Liver (tissue), 9 donors: ENCODE data around the gene CCDC172. TPM values are rescaled to one million over a fixed set of nuclear protein-coding genes. Genes with fewer than 3 reads are reported as not detected.
"Not testable (repeated sequence)": the region's sequence is repeated elsewhere in the genome, so short reads cannot be mapped to it uniquely, and the experiment has no call there.

ENCODE experiments used
- DNase-seq: peaks from one replicate; pipeline ENCODE4 v3.0.0-alpha.2; 2017; ENCODE audit warnings: low spot score
- H3K27ac ChIP-seq, 2 donors: one replicate each; pipeline ENCODE4 v1.7.0; 2013; ENCODE audit warnings: inconsistent platforms in 2 of 2, low read length in 2 of 2, control low read depth in 1 of 2, low read depth in 1 of 2, mild to moderate bottlenecking in 1 of 2
- H3K27me3 ChIP-seq, 4 donors: one replicate each; pipeline versions ENCODE4 v1.6.1 to v1.7.0; 2013; ENCODE audit warnings: low read length in 3 of 4, inconsistent platforms in 1 of 4, mild to moderate bottlenecking in 1 of 4, moderate library complexity in 1 of 4; ENCODE audit not compliant: control insufficient read depth in 4 of 4, insufficient read depth in 4 of 4
- H3K36me3 ChIP-seq, 4 donors: one replicate each; pipeline versions ENCODE4 v1.6.1 to v1.7.0; 2013; ENCODE audit warnings: low read length in 3 of 4, mild to moderate bottlenecking in 3 of 4, low read depth in 1 of 4, moderate library complexity in 1 of 4; ENCODE audit not compliant: control insufficient read depth in 4 of 4, insufficient read depth in 3 of 4
- H3K4me1 ChIP-seq, 4 donors: one replicate each; pipeline versions ENCODE4 v1.6.1 to v1.7.0; 2013; ENCODE audit warnings: low read length in 3 of 4, mild to moderate bottlenecking in 3 of 4, moderate library complexity in 1 of 4; ENCODE audit not compliant: control insufficient read depth in 4 of 4, insufficient read depth in 4 of 4
- H3K4me3 ChIP-seq, 3 donors: one replicate each; pipeline versions ENCODE4 v1.6.1 to v1.7.0; 2013; ENCODE audit warnings: low read length in 3 of 3, control low read depth in 1 of 3, low read depth in 1 of 3, mild to moderate bottlenecking in 1 of 3
- H3K9ac ChIP-seq, 2 donors: one replicate each; pipeline ENCODE4 v1.7.0; 2013; ENCODE audit warnings: low read length in 2 of 2, mild to moderate bottlenecking in 2 of 2, moderate library complexity in 2 of 2, control low read depth in 1 of 2, low read depth in 1 of 2
- H3K9me3 ChIP-seq, 4 donors: one replicate each; pipeline versions ENCODE4 v1.6.1 to v1.7.0; 2013; ENCODE audit warnings: low read length in 3 of 4; ENCODE audit not compliant: control insufficient read depth in 4 of 4
- FOXA1 ChIP-seq: IDR thresholded peaks from 2 replicates; pipeline ENCODE4 v1.6.1; 2016; ENCODE audit warnings: antibody characterized with exemption
- FOXA2 ChIP-seq: IDR thresholded peaks from 2 replicates; pipeline ENCODE4 v1.6.1; 2016; ENCODE audit warnings: antibody characterized with exemption
- GABPA ChIP-seq, 2 donors: IDR thresholded peaks in 1 of 2; conservative IDR thresholded peaks in 1 of 2; 2 replicates each; pipeline ENCODE4 v1.6.1; 2016; ENCODE audit warnings: antibody characterized with exemption in 2 of 2, mild to moderate bottlenecking in 1 of 2, moderate library complexity in 1 of 2
- HNF4A ChIP-seq, 2 donors: conservative IDR thresholded peaks; 2 replicates each; pipeline ENCODE4 v1.6.1; 2016; ENCODE audit warnings: antibody characterized with exemption in 2 of 2, mild to moderate bottlenecking in 2 of 2
- HNF4G ChIP-seq: IDR thresholded peaks from 2 replicates; pipeline ENCODE4 v1.6.1; 2016; ENCODE audit warnings: antibody characterized with exemption
- JUND ChIP-seq, 2 donors: IDR thresholded peaks; 2 replicates each; pipeline ENCODE4 v1.6.1; 2016; ENCODE audit warnings: antibody characterized with exemption in 2 of 2
- NR2F2 ChIP-seq: IDR thresholded peaks from 2 replicates; pipeline ENCODE4 v1.6.1; 2016; ENCODE audit warnings: antibody characterized with exemption
- RAD21 ChIP-seq, 2 donors: IDR thresholded peaks; 2 replicates each; pipeline ENCODE4 v1.6.1; 2016; ENCODE audit warnings: antibody characterized with exemption in 2 of 2, mild to moderate bottlenecking in 2 of 2
- REST ChIP-seq: IDR thresholded peaks from 2 replicates; pipeline ENCODE4 v1.6.1; 2016; ENCODE audit warnings: antibody characterized with exemption, mild to moderate bottlenecking
- SP1 ChIP-seq: IDR thresholded peaks from 2 replicates; pipeline ENCODE4 v1.6.1; 2018; ENCODE audit warnings: antibody characterized with exemption, mild to moderate bottlenecking
- TAF1 ChIP-seq: conservative IDR thresholded peaks from 2 replicates; pipeline ENCODE4 v1.6.1; 2016; ENCODE audit warnings: antibody characterized with exemption, mild to moderate bottlenecking
- YY1 ChIP-seq: IDR thresholded peaks from 2 replicates; pipeline ENCODE4 v1.6.1; 2016; ENCODE audit warnings: antibody characterized with exemption, mild to moderate bottlenecking
- WGBS: extraction: QIAGEN DNeasy Blood & Tissue Kit; methylation state at CpG from one replicate; pipeline ENCODE4 v1.1.7; 2013; 5-methylcytosine and 5-hydroxymethylcytosine counted together
- polyA plus RNA-seq, 2 donors: library from polyadenylated mRNA; stranded (reverse) in 1 of 2; unstranded in 1 of 2; fragments of 200-250 nt in 1 of 2; fragments of >200 nt in 1 of 2; fragmentation: Nextera tagmentation in 1 of 2; extraction: Ambion mirVana in 1 of 2; gene quantifications; one replicate each; pipeline versions ENCODE4 v1.2.1 to v1.2.3, GENCODE V29; 2013 to 2015
- total RNA-seq, 2 donors: library from RNA; depleted of rRNA; stranded (reverse); fragments of >200 nt; gene quantifications; one replicate each; pipeline ENCODE4 v1.2.3, GENCODE V29; 2014
- TF ChIP-seq, protein P1 (sequence below): fragments of 150-350 bp; IDR thresholded peaks from 2 replicates; pipeline ENCODE4 v1.5.1; 2017; ENCODE audit warnings: improper control_type of control experiment, low read depth, low read length; ENCODE audit not compliant: missing input control
- TF ChIP-seq, protein P2 (sequence below): IDR thresholded peaks from 2 replicates; pipeline ENCODE4 v1.6.1; 2016; ENCODE audit warnings: antibody characterized with exemption
- TF ChIP-seq, protein P3 (sequence below): IDR thresholded peaks from 2 replicates; pipeline ENCODE4 v1.6.1; 2016; ENCODE audit warnings: antibody characterized with exemption
- donor health status: healthy.
- donor health status: healthy.
- donor health status: healthy.
- donor health status: healthy.
- donor health status: healthy.

The CCDC172 gene
- total and polyA plus RNA-seq, 4 donors, result not detected

DNA sequence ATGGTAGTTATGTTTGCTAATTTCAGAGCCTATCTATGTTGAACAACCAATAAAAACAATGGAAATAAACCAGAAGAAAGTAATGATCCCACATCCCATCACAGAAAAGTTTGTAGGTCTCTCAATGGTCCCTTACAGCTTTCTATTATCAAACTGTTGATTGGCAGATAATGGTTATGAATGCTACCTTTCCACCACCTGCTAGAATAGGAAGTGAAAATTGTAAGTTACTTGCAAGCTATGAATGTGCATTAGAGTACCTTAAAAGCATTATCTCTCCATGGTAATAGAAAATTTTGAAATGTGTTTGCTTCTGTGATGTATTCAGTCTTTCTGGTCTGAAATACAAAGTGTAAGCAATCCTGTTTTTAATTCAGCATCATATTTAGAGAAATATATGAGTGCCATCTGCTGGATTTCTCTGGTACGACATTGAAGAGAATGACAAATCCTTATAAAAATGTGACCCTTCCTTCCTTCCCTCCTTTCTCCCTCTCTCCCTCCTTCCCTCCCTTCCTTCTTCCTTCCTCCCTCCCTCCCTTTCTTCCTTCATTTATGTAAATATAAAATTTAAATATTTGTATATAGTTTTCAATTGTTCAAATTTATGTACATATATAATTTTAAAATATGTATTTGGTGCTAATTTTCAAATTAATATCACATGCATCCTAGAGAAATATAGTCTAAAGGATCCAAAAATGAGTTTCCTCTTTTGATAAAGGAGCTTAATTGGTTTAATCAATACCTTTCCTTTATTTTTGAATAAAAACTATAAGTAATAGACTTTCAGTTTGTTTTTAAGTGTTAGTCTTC, 62.0 kb downstream of the CCDC172 start:
- Histone ChIP-seq H3K9me3 (no peaks in the 10 kb centered on the region), H3K9ac (no peak overlapping the region), H3K4me1 (no peaks in the 10 kb centered on the region), H3K36me3 (no peaks in the 10 kb centered on the region), H3K4me3 (no peak overlapping the region), H3K27ac (no peak overlapping the region), H3K27me3 (no peaks in the 10 kb centered on the region)
- WGBS, result 0% methylated on average over 1 of the region's 1 CpG
- DNase-seq, result no peak
- no peak for TF ChIP-seq HNF4A (conservative IDR thresholded peaks at IDR 0.05)
- TF ChIP-seq, protein P1, sequence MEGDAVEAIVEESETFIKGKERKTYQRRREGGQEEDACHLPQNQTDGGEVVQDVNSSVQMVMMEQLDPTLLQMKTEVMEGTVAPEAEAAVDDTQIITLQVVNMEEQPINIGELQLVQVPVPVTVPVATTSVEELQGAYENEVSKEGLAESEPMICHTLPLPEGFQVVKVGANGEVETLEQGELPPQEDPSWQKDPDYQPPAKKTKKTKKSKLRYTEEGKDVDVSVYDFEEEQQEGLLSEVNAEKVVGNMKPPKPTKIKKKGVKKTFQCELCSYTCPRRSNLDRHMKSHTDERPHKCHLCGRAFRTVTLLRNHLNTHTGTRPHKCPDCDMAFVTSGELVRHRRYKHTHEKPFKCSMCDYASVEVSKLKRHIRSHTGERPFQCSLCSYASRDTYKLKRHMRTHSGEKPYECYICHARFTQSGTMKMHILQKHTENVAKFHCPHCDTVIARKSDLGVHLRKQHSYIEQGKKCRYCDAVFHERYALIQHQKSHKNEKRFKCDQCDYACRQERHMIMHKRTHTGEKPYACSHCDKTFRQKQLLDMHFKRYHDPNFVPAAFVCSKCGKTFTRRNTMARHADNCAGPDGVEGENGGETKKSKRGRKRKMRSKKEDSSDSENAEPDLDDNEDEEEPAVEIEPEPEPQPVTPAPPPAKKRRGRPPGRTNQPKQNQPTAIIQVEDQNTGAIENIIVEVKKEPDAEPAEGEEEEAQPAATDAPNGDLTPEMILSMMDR, result peak; percentile 67
- peak; percentile 80 to 82 for TF ChIP-seq RAD21 (IDR thresholded peaks at IDR 0.05)

- DNase-seq, result not testable (repeated sequence)
These were observed 69.1 kb downstream of the CCDC172 start for GRCh38 chr10:116393246-116393831.

GRCh38 chr10:116395223-116395985, 71.2 kb downstream of the CCDC172 start:
- Histone ChIP-seq H3K27ac (no peak overlapping the region), H3K9ac (no peak overlapping the region), H3K36me3 (no peaks in the 10 kb centered on the region), H3K4me3 (no peak overlapping the region), H3K9me3 (no peaks in the 10 kb centered on the region), H3K27me3 (no peaks in the 10 kb centered on the region), H3K4me1 (no peaks in the 10 kb centered on the region)
- 78% methylated on average over 13 of the region's 13 CpGs for WGBS
- no peak for DNase-seq
- TF ChIP-seq YY1 (no peak), RAD21 (IDR thresholded peaks at IDR 0.05) (no peak), REST (no peak), FOXA1 (no peak), HNF4G (no peak), JUND (IDR thresholded peaks at IDR 0.05) (no peak), FOXA2 (no peak), TAF1 (no peak), HNF4A (conservative IDR thresholded peaks at IDR 0.05) (no peak), NR2F2 (no peak), SP1 (no peak), GABPA (IDR thresholded peaks at IDR 0.05 in 1 of 2, conservative IDR thresholded peaks at IDR 0.05 in 1 of 2) (no peak)
- TF ChIP-seq, protein P2, sequence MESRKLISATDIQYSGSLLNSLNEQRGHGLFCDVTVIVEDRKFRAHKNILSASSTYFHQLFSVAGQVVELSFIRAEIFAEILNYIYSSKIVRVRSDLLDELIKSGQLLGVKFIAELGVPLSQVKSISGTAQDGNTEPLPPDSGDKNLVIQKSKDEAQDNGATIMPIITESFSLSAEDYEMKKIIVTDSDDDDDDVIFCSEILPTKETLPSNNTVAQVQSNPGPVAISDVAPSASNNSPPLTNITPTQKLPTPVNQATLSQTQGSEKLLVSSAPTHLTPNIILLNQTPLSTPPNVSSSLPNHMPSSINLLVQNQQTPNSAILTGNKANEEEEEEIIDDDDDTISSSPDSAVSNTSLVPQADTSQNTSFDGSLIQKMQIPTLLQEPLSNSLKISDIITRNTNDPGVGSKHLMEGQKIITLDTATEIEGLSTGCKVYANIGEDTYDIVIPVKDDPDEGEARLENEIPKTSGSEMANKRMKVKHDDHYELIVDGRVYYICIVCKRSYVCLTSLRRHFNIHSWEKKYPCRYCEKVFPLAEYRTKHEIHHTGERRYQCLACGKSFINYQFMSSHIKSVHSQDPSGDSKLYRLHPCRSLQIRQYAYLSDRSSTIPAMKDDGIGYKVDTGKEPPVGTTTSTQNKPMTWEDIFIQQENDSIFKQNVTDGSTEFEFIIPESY, result no peak
- TF ChIP-seq, protein P1, result no peak
- TF ChIP-seq, protein P3, sequence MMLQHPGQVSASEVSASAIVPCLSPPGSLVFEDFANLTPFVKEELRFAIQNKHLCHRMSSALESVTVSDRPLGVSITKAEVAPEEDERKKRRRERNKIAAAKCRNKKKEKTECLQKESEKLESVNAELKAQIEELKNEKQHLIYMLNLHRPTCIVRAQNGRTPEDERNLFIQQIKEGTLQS, result no peak

More at GRCh38 chr10:116393246-116393831, 69.1 kb downstream of the CCDC172 start:
- not testable (repeated sequence) for H3K36me3 ChIP-seq, H3K9me3 ChIP-seq, H3K27me3 ChIP-seq, H3K9ac ChIP-seq, H3K4me1 ChIP-seq, H3K27ac ChIP-seq, H3K4me3 ChIP-seq
- 95% methylated on average over 43 of the region's 43 CpGs for WGBS
